Uterus (tissue), 2 donors: ENCODE results near the gene NEURL1.
A peak's percentile ranks its signal among the peaks of the same experiment; 100 is the strongest.

Source experiments
- POLR2A ChIP-seq, 2 donors: fragments of 450-650 bp; IDR thresholded peaks; one replicate each; pipeline ENCODE4 v1.6.1; 2016; ENCODE audit warnings: antibody characterized with exemption in 2 of 2, mild to moderate bottlenecking in 1 of 2, moderate library complexity in 1 of 2
- TF ChIP-seq, protein P1 (sequence below), 4 experiments: fragments of 200-600 bp in 2 of 4; fragments of 450-650 bp in 2 of 4; sonication (generic) in 2 of 4; IDR thresholded peaks; one replicate each; pipeline ENCODE4 v1.5.1; 2016 to 2019; ENCODE audit warnings: antibody characterized with exemption in 4 of 4, mild to moderate bottlenecking in 2 of 4, moderate library complexity in 1 of 4

- TF ChIP-seq, protein P1, sequence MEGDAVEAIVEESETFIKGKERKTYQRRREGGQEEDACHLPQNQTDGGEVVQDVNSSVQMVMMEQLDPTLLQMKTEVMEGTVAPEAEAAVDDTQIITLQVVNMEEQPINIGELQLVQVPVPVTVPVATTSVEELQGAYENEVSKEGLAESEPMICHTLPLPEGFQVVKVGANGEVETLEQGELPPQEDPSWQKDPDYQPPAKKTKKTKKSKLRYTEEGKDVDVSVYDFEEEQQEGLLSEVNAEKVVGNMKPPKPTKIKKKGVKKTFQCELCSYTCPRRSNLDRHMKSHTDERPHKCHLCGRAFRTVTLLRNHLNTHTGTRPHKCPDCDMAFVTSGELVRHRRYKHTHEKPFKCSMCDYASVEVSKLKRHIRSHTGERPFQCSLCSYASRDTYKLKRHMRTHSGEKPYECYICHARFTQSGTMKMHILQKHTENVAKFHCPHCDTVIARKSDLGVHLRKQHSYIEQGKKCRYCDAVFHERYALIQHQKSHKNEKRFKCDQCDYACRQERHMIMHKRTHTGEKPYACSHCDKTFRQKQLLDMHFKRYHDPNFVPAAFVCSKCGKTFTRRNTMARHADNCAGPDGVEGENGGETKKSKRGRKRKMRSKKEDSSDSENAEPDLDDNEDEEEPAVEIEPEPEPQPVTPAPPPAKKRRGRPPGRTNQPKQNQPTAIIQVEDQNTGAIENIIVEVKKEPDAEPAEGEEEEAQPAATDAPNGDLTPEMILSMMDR (IDR thresholded peaks at IDR 0.05), result no peak
- peak in 1 of 2 donors; percentile 13 for TF ChIP-seq POLR2A (IDR thresholded peaks at IDR 0.05)
These were observed 692 bp downstream of the NEURL1 start for GRCh38 chr10:103493916-103494877.
